Measurements from ENCODE around the gene ARHGAP27.

- TF ChIP-seq POLR2A (IDR thresholded peaks at IDR 0.05; ENCODE audit: low read depth, low read length): no peak
- TF ChIP-seq RCOR1 (IDR thresholded peaks at IDR 0.05; ENCODE audit: insufficient replicate concordance, low read length): no peak
- no peak for TF ChIP-seq SMC3 (IDR thresholded peaks at IDR 0.05; ENCODE audit: low read depth, low read length)
- no peak for TF ChIP-seq CTCF (conservative IDR thresholded peaks at IDR 0.05; ENCODE audit: low read depth, low read length)
- no peak for TF ChIP-seq MAZ (IDR thresholded peaks at IDR 0.05; ENCODE audit: borderline replicate concordance, low read depth, low read length)
- TF ChIP-seq MXI1 (IDR thresholded peaks at IDR 0.05; ENCODE audit: borderline replicate concordance, low read depth, low read length): no peak
- TF ChIP-seq ELK1 (IDR thresholded peaks at IDR 0.05; ENCODE audit: borderline replicate concordance, low read depth, low read length): no peak
Measured at GRCh38 chr17:45436161-45436560, 3.5 kb upstream of the ARHGAP27 start.

Data from IMR-90 (cell line).